GM21825 (cell line): Measurements from ENCODE around the gene TPCN2.
"Not testable (repeated sequence)": the region's sequence is repeated elsewhere in the genome, so short reads cannot be mapped to it uniquely, and the experiment has no call there.

Experiments used
- ATAC-seq: cut with Tn5 transposase; IDR thresholded peaks from one replicate; pipeline ENCODE4 v1.9.1; 2021; ENCODE audit warnings: mild to moderate bottlenecking, moderate library complexity; ENCODE audit not compliant: unreplicated experiment

Gene TPCN2

DNA sequence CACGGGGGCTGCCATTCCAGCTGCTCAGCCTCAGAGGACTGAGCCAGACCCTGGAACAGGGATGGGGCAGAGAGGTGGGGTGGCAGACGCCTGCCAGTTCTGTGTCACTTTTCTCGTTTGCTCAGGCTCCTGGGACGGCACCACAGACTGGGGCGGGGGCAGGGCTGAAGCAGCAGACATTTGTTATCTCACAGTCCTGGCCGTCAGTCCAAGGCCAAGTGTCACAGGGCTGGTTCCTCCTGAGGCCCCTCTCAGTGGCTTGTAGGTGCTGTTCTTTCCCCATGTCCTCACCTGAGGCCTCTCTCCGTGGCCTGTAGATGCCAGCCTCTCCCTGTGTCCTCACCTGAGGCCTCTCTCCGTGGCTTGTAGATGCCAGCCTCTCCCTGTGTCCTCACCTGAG is 24.7 kb downstream of the TPCN2 start:
- no peak for ATAC-seq

DNA sequence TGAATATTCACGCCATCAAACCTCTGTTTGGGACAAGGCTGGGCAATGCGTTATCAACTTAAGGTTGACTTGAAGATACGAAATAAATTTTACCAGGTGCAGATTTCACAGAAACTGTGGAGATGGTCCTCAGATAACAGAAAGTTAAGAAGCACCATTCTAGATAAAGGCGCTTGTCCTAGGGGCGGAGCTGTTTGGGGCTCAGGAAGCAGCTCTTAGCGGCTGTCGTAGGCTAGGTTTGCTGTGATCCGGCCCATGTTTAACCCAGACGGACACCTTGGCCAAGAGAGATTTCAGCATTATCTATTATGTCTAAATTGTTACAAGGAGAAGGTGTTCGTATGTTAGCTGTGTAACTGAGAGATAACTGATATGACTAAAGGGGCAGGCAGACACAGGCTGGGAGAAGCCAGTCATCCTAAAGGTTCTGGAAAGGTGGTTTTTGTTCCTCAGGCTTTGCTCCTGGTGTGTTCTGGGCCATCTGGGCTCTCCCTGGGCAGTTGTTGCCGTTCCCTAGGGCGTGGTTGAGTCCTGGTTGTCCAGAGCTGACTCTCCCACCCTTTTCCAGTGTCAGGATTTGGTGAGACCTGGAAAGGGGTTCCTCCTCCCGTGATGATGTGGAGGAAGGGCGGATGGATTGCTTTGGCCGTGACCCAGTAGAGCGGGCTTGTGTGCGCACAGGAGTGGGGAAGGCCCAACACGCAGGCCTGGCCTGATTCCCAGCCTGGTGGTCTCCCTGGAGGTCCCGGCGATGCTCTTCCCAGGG is 25.8 kb downstream of the TPCN2 start:
- no peak for ATAC-seq

GRCh38 chr11:69075421-69076128 is 26.8 kb downstream of the TPCN2 start:
- no peak for ATAC-seq

- ATAC-seq = no peak
Measured at GRCh38 chr11:69076129-69076791, 27.5 kb downstream of the TPCN2 start.

- not testable (repeated sequence) for ATAC-seq
Measured at GRCh38 chr11:69076977-69077376, 28.2 kb downstream of the TPCN2 start.

- ATAC-seq = no peak
Measured at GRCh38 chr11:69078508-69078907, 29.8 kb downstream of the TPCN2 start.

DNA sequence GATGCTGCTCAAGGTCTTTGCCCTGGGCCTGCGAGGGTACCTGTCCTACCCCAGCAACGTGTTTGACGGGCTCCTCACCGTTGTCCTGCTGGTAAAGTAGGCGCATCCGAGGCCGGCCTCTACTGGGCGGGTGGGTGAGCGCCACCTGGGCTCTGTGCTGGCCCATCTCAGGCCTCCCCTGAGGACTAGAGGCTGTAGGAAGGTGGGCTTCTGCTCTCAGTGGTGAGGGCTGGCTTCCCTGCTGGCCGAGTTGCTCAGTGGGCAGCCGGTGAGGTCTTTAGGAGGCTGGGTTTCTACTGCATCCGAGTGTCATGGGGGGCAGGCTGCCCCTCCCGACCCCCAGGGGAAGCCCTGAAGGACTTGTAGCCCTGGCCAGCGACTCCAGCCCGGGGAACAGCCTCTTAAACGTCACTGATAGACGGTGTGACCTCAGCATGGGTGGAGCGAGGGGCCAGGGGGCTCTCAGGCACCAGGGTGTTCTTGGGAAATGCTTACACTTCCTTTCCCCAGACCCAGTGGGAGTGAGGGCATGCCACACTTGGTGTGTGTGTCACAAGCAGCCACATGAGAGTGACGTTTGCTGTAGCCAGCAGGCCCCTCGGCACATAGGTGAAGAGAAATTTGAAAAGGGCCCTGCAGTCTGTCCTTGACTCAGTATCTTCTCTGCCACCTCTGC is 30.3 kb downstream of the TPCN2 start:
- ATAC-seq = no peak

DNA sequence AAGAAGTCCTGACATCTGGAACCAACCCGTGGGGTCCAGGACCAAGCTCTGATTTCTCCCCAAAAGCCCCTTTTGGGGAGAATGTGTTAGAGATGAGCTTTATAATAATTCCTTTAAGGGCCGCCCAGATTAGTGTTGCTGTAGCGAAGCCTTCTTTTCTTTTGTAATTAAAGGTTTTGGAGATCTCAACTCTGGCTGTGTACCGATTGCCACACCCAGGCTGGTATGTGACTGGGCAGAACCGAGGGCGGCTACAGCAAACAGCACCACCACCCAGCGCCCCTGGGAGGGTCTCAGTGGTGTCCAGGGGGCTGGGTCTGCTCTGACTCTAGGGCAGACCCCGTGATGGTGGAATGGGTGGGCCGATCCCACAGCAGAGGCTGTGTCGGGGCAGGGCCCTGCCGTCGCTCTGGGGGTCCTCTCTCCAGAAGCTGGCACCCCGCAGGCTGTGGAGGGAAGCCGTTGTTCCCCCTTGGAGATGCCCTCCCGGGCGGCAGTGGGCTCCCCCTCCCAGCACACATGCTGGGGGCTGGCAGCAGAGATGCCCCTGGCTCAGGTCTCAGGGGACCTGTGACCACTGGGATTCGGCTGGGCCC is 31.0 kb downstream of the TPCN2 start:
- ATAC-seq = no peak

- ATAC-seq = no peak
Measured at GRCh38 chr11:69080257-69080995, 31.7 kb downstream of the TPCN2 start.

- no peak for ATAC-seq
Measured at GRCh38 chr11:69081180-69081579, 32.4 kb downstream of the TPCN2 start.

DNA sequence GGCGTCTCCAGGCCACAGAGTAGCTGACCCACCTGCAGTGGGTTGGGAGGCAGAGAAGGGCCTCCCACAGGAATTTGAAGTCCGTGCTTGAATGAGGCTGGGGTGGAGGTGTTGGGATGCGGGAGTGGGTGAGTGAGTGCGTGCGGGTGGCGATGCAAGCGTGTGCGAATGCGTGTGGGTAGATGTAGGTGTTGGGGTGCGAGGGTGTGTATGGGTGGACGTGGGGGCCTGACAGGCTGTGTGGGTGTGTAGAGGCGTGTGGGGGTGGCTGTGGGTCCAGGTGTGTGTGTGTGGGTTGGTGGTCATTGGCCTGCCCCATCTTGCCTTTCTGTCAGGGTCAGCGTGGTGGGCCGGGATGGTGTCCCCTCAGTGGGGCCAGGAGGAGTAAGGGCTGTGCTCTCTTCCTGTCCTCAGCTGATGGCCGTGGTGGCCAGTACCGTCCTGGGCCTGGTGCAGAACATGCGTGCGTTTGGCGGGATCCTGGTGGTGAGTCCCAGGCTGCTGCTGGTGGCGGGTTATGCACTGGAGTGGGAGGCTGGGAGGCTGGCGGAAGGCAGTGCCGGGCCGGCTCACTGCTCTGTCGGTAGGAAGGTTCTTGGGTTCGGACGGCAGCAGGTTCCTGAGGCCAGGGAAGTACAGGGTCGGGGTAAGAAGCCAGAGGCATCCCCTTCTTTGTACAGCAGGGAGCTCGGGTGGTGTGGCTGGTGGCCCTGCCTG is 35.0 kb downstream of the TPCN2 start:
- no peak for ATAC-seq

- ATAC-seq = no peak
Measured at GRCh38 chr11:69084371-69084770, 35.6 kb downstream of the TPCN2 start.

- ATAC-seq = no peak
Measured at GRCh38 chr11:69085490-69086095, 36.9 kb downstream of the TPCN2 start.

- ATAC-seq = no peak
Measured at GRCh38 chr11:69086152-69087132, 37.7 kb downstream of the TPCN2 start.

DNA sequence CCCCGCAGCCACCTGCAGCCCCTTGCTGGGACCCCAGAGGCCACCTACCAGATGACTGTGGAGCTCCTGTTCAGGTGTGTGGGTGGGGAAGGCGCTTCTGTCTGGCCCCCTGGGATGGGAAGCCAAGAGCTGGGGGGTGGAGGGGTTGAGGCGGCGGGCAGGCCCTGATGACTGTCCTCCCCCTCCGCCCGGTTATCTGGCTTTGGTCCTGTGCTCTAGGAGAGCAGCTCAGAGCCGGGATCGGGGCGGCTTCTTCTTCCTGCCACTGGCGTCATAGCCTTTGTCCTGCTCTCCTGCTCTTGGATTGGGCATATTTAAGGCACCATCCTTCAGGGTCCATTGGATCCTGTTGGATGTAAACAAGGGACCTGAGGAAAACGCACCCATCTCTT is 38.4 kb downstream of the TPCN2 start:
- no peak for ATAC-seq

- ATAC-seq = no peak
Measured at GRCh38 chr11:69087811-69088210, 39.1 kb downstream of the TPCN2 start.

DNA sequence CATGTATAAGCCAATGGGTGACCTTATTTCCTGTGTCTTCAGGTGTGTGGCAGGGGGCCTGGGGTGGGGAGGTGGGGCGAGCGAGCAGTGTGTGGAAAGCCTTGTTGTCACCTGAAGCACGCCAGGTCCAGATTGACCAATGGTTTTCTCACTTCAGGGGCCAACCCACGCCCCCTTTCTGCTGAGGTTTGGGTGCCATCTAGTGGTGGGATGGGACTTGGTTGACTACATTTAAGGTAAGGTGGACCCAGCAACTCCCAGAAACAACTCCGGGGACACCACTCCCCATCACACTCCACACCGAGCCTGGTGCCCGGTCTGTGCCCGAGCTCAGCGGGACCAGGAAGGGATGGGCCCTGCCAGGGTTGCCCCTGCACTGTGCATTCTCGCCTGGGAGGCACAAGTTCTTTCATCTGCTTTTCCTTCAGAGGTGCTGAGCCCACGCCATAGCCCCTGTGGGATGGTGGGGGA is 40.0 kb downstream of the TPCN2 start:
- no peak for ATAC-seq

DNA sequence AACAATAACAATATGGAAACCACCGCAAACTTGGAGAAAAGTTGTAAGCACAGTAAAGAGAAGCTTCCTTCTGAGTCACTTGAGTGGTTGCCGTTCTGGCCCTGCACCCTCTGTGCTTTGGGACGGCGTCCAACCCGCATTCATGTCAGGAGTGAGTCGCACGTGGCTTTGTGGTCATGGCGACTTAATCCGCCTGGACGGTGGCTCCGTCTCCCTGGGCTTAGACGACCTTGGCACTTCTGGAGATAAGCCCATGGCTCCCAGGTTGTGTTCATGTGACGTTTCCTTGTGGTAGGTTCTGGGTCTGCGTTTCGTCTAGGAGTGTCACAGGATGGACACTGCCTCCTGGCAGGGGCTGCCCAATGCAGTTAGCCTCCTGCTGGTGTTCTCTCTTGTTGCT is 40.5 kb downstream of the TPCN2 start:
- no peak for ATAC-seq
